ENCODE measurements around the gene ENPP1. TPM values are rescaled to one million over a fixed set of nuclear protein-coding genes. Genes with fewer than 3 reads are reported as not detected.
A peak's percentile ranks its signal among the peaks of the same experiment; 100 is the strongest.

ENPP1 gene
- total and polyA plus RNA-seq, 2 donors (not counting 1 experiment from before 2014, with no cell fraction given) = 0.13 to 0.42 TPM

GRCh38 chr6:131910219-131910589 is 102.4 kb downstream of the ENPP1 start:
- ATAC-seq (ENCODE audit: low read depth) = no peak
- TF ChIP-seq CTCF (IDR thresholded peaks at IDR 0.05) (peak; percentile 48), EZH2 (IDR thresholded peaks at IDR 0.05; ENCODE audit: borderline replicate concordance, insufficient read depth, low read depth, low read length, poor library complexity, severe bottlenecking) (no peak)

GRCh38 chr6:131910956-131911355 is 103.1 kb downstream of the ENPP1 start:
- WGBS (ENCODE audit: insufficient coverage) = no CpG with 5 or more reads among the region's 4 CpGs

More at GRCh38 chr6:131910219-131910589, 102.4 kb downstream of the ENPP1 start:
- no peak overlapping the region for H3K4me3 ChIP-seq (ENCODE audit: control extremely low read depth in 1 of 5, extremely low read depth in 1 of 5, insufficient read depth in 1 of 5, low read depth in 2 of 5, low read length in 4 of 5)
- H3K27ac ChIP-seq (ENCODE audit: low read length in 2 of 2) = no peak overlapping the region
- no peaks in the 10 kb centered on the region for H3K9me3 ChIP-seq (ENCODE audit: control extremely low read depth in 1 of 3, control insufficient read depth in 2 of 3, insufficient read depth in 1 of 3, low read length in 2 of 3)
- no peaks in the 10 kb centered on the region for H3K36me3 ChIP-seq (replicated peaks in 1 of 2; ENCODE audit: control extremely low read depth in 1 of 2, control insufficient read depth in 1 of 2, extremely low read depth in 1 of 2, insufficient read depth in 2 of 2, low read length in 1 of 2)
- WGBS (ENCODE audit: insufficient coverage) = no CpG with 5 or more reads among the region's 1 CpG
- H3K27ac Mint-ChIP-seq = no peak overlapping the region
- CTCF ChIA-PET = interaction anchor here (0.6 to 6.2 kb wide), 18 partner anchors 8 to 1025 kb away, joined by 3 to 72 read pairs (median 4); partner anchors contain the start of gene MED23
- H3K4me3 Mint-ChIP-seq = no peak overlapping the region
- H3K4me2 ChIP-seq (replicated peaks; ENCODE audit: low read depth, low read length, poor library complexity, severe bottlenecking) = no peak overlapping the region
- H4K20me1 ChIP-seq (ENCODE audit: control insufficient read depth, insufficient read depth, low read length, poor library complexity, severe bottlenecking) = no peaks in the 10 kb centered on the region
- POLR2A ChIA-PET = no interaction called here
- peaks cover 0 to 15% (median 9%) of the 10 kb centered on the region in 4 experiments for H3K27me3 ChIP-seq (replicated peaks in 1 of 4; ENCODE audit: control extremely low read depth in 1 of 4, control insufficient read depth in 3 of 4, insufficient read depth in 4 of 4, low read length in 3 of 4)
- H3K9me3 Mint-ChIP-seq (ENCODE audit: insufficient read depth) = no peaks in the 10 kb centered on the region
- peaks cover 38% of the 10 kb centered on the region for H3K27me3 Mint-ChIP-seq
- no peaks in the 10 kb centered on the region for H3K79me2 ChIP-seq (ENCODE audit: control insufficient read depth, insufficient read depth, low read length)
- H3K9ac ChIP-seq (ENCODE audit: low read length) = no peak overlapping the region
- no peak for DNase-seq
- H2AFZ ChIP-seq (ENCODE audit: insufficient read depth, low read depth, low read length, poor library complexity, severe bottlenecking) = no peak overlapping the region
- H3K4me1 Mint-ChIP-seq = peaks cover 9% of the 10 kb centered on the region
- H3K4me1 ChIP-seq (ENCODE audit: control insufficient read depth in 2 of 2, insufficient read depth in 2 of 2, low read length in 2 of 2) = peaks cover 4 to 5% of the 10 kb centered on the region in 2 donors
- intact Hi-C loops (cut with micrococcal nuclease) = loop anchor here (1.0 to 10.0 kb wide), 3 partner anchors 216 to 905 kb away; partner anchors contain the start of gene RPS12

More at GRCh38 chr6:131910956-131911355, 103.1 kb downstream of the ENPP1 start:
- Mint-ChIP-seq H3K4me1 (peaks cover 10% of the 10 kb centered on the region), H3K9me3 (ENCODE audit: insufficient read depth) (no peaks in the 10 kb centered on the region), H3K27ac (no peak overlapping the region), H3K4me3 (no peak overlapping the region), H3K27me3 (peaks cover 40% of the 10 kb centered on the region)
- no peaks in the 10 kb centered on the region for H4K20me1 ChIP-seq (ENCODE audit: control insufficient read depth, insufficient read depth, low read length, poor library complexity, severe bottlenecking)
- no peaks in the 10 kb centered on the region for H3K79me2 ChIP-seq (ENCODE audit: control insufficient read depth, insufficient read depth, low read length)
- no peak overlapping the region for H2AFZ ChIP-seq (ENCODE audit: insufficient read depth, low read depth, low read length, poor library complexity, severe bottlenecking)
- H3K27me3 ChIP-seq (replicated peaks in 1 of 4; ENCODE audit: control extremely low read depth in 1 of 4, control insufficient read depth in 3 of 4, insufficient read depth in 4 of 4, low read length in 3 of 4) = peaks cover 0 to 18% (median 12%) of the 10 kb centered on the region in 4 experiments
- DNase-seq = no peak
- no peak overlapping the region for H3K27ac ChIP-seq (ENCODE audit: low read length in 2 of 2)
- no peaks in the 10 kb centered on the region for H3K9me3 ChIP-seq (ENCODE audit: control extremely low read depth in 1 of 3, control insufficient read depth in 2 of 3, insufficient read depth in 1 of 3, low read length in 2 of 3)
- H3K9ac ChIP-seq (ENCODE audit: low read length) = no peak overlapping the region
- ChIA-PET CTCF (interaction anchor here (0.7 to 6.2 kb wide), 8 partner anchors 13 to 712 kb away, joined by 3 to 72 read pairs (median 6); partner anchors contain the start of gene MED23), POLR2A (no interaction called here)
- H3K36me3 ChIP-seq (replicated peaks in 1 of 2; ENCODE audit: control extremely low read depth in 1 of 2, control insufficient read depth in 1 of 2, extremely low read depth in 1 of 2, insufficient read depth in 2 of 2, low read length in 1 of 2) = no peaks in the 10 kb centered on the region
- H3K4me2 ChIP-seq (replicated peaks; ENCODE audit: low read depth, low read length, poor library complexity, severe bottlenecking) = no peak overlapping the region
- no peak overlapping the region for H3K4me3 ChIP-seq (ENCODE audit: control extremely low read depth in 1 of 5, extremely low read depth in 1 of 5, insufficient read depth in 1 of 5, low read depth in 2 of 5, low read length in 4 of 5)
- ATAC-seq (ENCODE audit: low read depth) = no peak
- intact Hi-C loops (cut with micrococcal nuclease) = loop anchor here (1.0 to 10.0 kb wide), 3 partner anchors 217 to 904 kb away; partner anchors contain the start of gene RPS12
- H3K4me1 ChIP-seq (ENCODE audit: control insufficient read depth in 2 of 2, insufficient read depth in 2 of 2, low read length in 2 of 2) = peaks cover 5 to 7% of the 10 kb centered on the region in 2 donors
- TF ChIP-seq CTCF (IDR thresholded peaks at IDR 0.05) = no peak
- TF ChIP-seq EZH2 (IDR thresholded peaks at IDR 0.05; ENCODE audit: borderline replicate concordance, insufficient read depth, low read depth, low read length, poor library complexity, severe bottlenecking) = no peak
